ENCODE data around the gene BPIFB1.

GRCh38 chr20:33318096-33318429, 35.0 kb downstream of the BPIFB1 start:
- TF ChIP-seq EZH2phosphoT487 (IDR thresholded peaks at IDR 0.05; ENCODE audit: insufficient read depth, low read depth) (no peak), EZH2 (IDR thresholded peaks at IDR 0.05; ENCODE audit: insufficient read depth, poor library complexity, severe bottlenecking) (no peak)
